ENCODE data around the gene RASA4B.
A peak's percentile ranks its signal among the peaks of the same experiment; 100 is the strongest.

Gene RASA4B

DNA sequence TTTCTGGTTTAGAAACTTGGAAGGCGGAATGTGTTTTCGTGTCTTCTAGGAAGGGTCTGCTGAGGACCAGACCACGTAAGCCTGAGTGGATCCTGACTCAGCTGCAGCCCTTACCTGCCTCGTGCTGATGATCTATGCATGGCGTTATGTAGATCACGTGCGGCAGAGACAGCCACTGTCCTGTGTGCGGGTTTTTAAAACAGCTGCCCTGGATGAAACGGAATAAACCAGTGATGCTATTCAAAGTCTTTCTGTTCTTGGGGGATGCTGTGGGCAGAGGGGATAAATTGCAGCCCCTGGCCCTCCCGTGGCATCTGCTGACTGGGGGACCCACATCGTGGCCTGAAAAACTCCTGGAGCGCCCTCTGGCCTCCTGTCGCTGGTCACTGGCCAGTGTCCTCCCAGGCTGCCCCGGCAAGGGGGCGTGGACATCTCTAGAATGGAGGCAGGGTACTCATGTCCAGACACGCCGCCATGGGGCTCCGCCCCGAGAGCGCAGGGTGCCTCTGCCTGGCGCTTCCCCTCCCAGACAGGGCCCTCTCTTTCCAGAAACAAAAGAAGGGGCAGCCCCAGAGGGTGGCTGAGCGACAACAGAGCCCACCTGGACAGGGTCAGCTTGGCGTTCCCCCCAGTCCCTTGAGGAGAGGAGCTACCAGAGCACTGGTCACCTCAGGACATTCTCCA is 66.1 kb downstream of the RASA4B start:
- no peak for DNase-seq

DNA sequence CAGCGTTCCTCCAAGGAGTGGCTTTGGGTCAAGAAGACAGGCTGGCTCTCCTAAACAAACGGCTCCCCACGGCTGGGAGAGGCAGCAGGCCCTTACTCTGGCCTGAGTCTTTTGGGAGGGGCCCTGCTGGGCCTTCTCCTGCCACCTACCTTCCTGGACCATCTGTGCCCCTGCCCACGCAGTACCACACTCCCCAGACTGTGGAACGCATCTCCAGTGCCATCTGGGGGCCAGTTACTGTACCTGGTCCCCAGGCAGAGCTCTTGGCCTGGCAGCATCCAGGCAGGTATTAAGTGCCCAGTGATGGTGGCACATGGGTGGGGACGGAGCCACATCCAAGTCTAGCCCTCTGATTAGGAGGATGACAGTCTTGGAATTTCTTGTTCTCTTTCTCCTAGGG is 67.3 kb downstream of the RASA4B start:
- peak; percentile 60 for DNase-seq

DNA sequence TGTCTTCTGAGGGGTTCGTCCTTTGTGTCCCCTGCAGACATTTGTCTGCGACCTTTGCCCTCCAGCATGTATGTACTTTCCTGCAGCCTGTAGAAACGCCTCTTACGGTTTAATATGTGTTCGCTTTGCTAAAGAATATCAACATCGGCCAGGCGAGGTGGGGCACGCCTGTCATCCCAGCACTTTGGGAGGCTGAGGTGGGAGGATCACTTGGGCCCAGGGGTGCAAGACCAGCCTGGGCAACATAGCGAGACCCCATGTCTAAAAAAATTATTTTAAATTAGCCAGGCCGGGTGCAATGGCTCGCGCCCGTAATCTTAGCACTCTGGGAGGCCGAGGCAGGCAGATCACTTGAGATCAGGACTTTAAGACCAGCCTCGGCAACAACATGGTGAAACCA is 68.4 kb downstream of the RASA4B start:
- no peak for DNase-seq

DNA sequence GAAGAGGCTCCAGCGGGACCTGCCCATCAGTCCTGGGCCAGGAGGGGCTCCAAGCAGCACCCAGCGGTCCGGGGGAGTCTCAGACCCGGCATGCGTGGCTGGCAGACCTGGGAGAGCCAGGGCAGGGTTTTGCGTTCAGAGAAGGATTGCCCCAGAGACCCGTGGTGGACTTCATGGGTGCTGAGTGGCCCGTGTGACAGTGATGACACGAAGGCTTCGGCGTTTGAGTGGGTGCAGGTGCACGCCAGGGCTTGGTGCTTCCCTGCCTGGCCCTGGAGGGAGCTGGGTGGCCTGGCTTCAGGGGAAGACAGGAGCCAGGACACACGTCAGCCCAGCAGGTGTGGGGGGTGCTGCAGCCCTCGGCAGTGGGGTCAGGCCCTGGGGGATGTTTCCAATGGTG is 70.3 kb downstream of the RASA4B start:
- DNase-seq: no peak

DNA sequence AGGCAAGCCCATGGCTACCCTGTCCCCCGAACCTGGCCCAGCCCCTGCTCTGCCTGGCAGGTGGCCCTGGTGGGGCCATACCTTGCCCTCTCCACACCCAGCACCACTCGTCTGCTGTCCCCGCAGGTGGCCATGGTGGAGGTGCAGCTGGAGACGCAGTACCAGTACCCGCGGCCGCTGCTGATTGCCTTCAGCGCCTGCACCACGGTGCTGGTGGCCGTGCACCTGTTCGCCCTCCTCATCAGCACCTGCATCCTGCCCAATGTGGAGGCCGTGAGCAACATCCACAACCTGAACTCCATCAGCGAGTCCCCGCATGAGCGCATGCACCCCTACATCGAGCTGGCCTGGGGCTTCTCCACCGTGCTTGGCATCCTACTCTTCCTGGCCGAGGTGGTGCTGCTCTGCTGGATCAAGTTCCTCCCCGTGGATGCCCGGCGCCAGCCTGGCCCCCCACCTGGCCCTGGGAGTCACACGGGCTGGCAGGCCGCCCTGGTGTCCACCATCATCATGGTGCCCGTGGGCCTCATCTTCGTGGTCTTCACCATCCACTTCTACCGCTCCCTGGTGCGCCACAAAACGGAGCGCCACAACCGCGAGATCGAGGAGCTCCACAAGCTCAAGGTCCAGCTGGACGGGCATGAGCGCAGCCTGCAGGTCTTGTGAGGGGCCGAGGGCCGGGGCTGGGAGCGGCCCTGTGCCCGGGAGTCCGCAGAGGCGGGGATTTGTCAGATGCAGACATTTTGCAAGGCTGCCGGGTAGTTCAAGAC is 71.0 kb downstream of the RASA4B start:
- no peak for DNase-seq

DNA sequence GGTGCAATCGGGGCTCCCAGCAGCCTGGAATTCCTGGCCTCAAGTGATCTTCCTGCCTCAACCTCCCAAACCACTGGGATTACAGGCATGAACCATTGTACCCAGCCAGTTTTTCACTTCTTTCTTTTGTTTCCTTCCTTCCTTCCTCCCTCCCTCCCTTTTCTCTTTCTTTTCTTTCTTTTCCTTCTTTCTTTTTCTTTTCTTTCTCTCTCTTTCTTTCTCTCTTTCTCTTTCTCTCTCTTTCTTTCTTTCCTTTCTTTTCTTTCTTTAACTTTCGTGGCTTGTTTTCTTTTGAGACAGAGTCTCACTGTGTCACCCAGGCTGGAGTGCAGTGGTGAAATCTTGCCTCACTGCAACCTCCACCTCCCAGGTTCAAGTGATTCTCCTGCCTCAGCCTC is 71.9 kb downstream of the RASA4B start:
- no peak for DNase-seq

DNA sequence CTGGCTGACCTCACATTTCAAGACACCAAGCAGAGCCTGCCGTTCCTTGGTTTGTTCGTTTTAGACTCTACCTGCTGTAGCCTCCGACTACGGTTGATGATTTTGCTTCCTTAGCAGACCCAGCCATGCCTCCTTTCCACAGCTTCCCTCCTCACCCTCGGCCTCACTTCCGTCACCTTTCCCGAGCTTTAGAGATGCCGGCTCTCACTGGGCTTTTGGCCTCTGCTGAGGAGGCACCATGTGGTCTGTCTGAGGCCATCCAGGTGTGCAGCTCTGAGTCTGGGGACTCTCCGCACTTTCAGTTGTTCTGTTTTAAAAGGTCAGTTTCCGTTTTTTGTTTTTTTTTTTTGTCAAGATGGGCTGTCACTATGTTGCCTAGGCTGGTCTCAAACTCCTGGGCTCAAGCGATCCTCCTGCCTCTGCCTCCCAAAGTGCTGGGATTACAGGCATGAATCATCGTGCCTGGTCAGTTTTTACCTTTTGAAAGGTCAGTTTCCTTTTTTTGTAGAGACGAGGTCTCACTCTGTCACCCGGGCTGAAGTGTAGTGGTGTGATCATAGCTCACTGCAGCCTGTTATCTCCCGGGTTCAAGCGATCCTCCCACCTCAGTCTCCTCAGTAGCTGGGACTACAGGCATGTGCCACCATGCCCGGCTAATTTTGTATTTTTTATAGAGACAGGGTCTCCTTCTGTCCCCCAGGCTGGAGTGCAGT is 72.5 kb downstream of the RASA4B start:
- DNase-seq: no peak

DNA sequence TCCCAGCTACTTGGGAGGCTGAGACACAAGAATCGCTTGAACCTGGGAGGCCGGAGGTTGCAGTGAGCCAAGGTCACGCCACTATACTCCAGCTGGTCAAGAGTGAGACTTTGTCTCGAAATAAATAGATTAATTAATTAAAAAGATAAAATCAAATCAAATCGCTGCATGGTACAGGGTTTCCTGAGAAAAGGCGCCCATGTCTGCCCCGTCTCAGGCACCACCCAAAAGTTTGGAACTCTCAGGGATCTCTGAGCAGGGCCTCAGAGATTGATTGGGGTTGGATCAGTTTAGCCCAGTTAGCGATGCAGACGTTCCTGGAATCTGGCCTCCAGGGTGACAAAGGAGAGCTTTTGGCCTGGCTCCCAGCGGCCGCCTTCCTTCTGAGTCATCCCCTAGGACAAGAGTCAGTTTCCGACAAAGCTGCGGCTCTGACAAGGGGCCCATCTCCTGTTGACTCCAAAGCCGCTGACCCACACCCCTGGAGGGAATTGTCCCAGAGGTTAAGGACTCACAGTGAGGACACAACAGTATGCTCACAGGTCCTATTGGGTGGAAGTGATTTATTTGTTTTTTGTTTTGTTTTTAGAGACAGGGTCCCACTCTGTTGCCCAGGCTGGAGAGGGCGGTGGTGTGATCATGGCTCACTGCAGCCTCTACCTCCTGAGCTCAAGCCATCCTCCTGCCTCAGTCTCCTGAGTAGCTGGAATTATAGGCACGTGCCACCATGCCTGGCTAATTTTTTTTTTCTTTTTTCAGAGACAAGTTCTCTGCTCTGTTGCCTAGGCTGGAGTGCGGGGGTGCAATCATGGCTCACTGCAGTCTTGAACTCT is 77.4 kb downstream of the RASA4B start:
- DNase-seq: no peak

DNA sequence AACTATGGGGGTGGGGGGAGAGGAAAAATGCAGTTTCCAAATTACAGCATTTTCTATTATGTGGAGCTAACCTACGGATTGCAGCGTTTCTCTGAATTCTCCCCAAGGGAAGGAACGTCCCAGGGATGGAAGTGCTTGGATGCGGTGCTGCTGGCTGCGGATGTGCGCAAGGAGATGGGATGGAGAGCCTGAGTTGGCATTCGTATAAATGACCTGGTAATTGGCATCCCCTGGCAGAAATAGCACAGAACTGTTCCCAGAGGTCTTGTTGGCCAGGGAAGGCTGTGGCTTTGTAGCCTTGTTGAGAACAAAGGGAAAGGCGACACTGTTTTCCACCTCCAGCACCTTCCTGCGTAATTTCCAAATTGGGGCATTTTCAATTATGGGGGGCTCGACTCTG is 81.5 kb downstream of the RASA4B start:
- DNase-seq: no peak

DNA sequence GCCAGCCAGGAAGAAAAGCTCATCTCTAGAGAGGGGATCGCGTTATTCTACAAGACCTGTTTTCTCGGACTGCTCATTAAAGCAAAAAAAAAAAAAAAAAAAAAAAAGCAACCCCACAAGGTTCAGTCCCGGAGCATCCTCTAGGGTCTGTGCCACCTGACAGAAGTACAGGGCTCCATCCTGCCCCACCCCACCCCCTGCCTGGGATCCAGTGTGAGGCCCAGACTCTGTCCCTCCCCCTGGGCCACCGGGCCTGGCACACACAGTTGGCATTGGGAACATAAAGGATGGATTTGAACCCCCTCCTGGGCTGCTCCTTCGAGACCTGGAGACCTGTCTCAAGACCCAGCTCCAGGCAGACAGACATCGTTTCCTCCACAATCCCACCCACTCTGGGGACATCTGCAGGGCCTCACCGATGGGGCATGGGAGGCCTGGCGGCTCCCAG is 83.5 kb downstream of the RASA4B start:
- DNase-seq: no peak

DNA sequence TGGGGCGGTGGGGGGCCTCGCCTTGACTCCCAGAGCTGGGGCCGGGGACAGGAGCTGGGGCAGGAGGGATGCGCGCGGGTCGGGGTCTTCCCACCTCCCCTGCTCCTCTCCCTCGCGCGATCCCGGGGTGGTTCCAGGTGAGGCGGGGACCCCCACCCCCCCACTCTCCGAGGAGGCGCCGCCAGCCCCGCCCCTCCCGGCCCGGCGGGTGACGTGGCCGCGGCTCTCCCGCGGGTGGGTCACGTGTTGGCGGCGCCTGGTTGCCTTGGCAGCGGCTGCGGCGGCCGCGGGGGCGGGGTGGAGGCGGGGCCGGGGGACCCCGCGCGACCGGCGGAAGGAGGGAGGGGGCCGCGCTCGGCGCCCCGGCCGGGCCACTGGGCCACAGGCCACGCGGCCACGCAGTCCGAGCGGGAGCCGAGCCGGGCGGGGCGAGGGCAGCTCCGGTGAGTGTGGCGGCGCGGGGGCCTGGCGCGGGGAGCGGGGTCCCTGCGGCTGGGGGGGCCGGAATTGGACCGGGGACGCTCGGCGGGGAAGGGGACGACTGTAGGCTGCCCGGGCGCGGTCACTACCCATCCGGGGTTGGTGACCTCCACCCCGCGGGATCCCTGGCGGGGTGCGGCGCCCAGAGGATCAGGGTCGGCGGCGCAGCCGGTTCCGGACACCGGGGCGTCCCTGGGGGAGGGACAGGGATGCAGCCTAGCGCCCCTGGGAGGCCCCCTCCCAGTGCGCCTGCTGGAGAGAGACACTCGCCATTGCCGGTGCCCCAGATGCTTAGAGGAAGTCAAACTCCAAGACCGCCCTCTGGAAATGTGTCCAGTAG is 84.1 kb downstream of the RASA4B start, which contains the start of gene ORAI2:
Gene ORAI2, plus strand, starts transcription at position 357 of the 820 bp plus-strand sequence. CDS start 5,382 bp downstream, outside the sequence.
- DNase-seq: peak; percentile 88

Measured in activated CD4-positive, alpha-beta T cell treated with anti-CD3 and anti-CD28 coated beads, Interleukin-2, amount 50 U/mL, for 1 hour (primary cell).